ENCODE measurements around the gene GABRB3. TPM values are rescaled to one million over a fixed set of nuclear protein-coding genes. Genes with fewer than 3 reads are reported as not detected.

The GABRB3 gene
- total and polyA plus RNA-seq, 2 donors (not counting 3 experiments of a cell fraction or from before 2014, with no cell fraction given), result 0.03 TPM; not detected in 1

DNA sequence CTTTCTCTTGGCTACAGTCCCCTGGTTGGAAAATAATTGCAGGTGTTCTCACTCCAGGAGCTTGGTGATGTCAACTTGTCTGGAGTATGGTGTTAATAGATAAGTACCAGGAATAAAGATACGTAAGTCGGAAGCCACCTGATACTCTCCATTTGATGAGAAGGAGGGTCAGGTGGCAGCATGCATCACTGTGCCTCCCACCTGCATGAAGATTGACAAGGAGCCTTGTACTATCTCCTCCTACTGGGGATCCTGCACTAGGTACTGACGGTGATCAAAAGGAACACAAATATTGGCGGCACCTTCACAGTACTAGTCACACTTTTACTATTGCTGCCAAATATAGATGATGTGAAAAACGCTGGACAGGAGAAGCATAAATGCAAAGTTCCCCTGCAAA lies 32.6 kb upstream of the GABRB3 start:
- CTCF ChIA-PET, result no interaction called here
- intact Hi-C loops (cut with micrococcal nuclease), result no loop called here

More for the DNA sequence above, 32.6 kb upstream of the GABRB3 start:
- Histone ChIP-seq H3K36me3 (ENCODE audit: control insufficient read depth in 2 of 2, extremely low read depth in 1 of 2, insufficient read depth in 2 of 2, low read length in 2 of 2) (no peaks in the 10 kb centered on the region), H3K4me1 (ENCODE audit: control insufficient read depth, extremely low read depth, insufficient read depth, low read length) (no peaks in the 10 kb centered on the region), H3K27ac (ENCODE audit: insufficient read depth, low read depth, low read length) (no peak overlapping the region), H2AFZ (ENCODE audit: low read depth, low read length) (no peak overlapping the region), H3K4me2 (ENCODE audit: insufficient read depth, low read length) (no peak overlapping the region), H3K79me2 (ENCODE audit: control insufficient read depth, insufficient read depth, low read length) (no peaks in the 10 kb centered on the region), H3K9me3 (replicated peaks; ENCODE audit: control insufficient read depth, insufficient read depth, low read length) (peaks cover 13% of the 10 kb centered on the region), H3K9ac (replicated peaks; ENCODE audit: extremely low read depth, insufficient read depth, low read length) (no peak overlapping the region), H3K27me3 (ENCODE audit: control insufficient read depth in 2 of 2, insufficient read depth in 2 of 2, low read length in 2 of 2) (no peaks in the 10 kb centered on the region), H3K9me1 (replicated peaks; ENCODE audit: control insufficient read depth, extremely low read depth, insufficient read depth, low read length) (no peaks in the 10 kb centered on the region), H4K20me1 (replicated peaks; ENCODE audit: control insufficient read depth, extremely low read depth, insufficient read depth, low read length) (no peaks in the 10 kb centered on the region), H3K4me3 (replicated peaks in 1 of 3; ENCODE audit: insufficient read depth in 1 of 3, low read depth in 1 of 3, low read length in 3 of 3) (no peak overlapping the region)
- BruUV-seq (replicated peaks), result no TSS peak
- FAIRE-seq, result no peak
- dilution Hi-C loops (cut with MboI; ENCODE audit: extremely low pct_ligation_motif_present, low sequenced_read_pairs), result no loop called here
- POLR2A ChIA-PET, result no interaction called here
- TF ChIP-seq, protein P1, sequence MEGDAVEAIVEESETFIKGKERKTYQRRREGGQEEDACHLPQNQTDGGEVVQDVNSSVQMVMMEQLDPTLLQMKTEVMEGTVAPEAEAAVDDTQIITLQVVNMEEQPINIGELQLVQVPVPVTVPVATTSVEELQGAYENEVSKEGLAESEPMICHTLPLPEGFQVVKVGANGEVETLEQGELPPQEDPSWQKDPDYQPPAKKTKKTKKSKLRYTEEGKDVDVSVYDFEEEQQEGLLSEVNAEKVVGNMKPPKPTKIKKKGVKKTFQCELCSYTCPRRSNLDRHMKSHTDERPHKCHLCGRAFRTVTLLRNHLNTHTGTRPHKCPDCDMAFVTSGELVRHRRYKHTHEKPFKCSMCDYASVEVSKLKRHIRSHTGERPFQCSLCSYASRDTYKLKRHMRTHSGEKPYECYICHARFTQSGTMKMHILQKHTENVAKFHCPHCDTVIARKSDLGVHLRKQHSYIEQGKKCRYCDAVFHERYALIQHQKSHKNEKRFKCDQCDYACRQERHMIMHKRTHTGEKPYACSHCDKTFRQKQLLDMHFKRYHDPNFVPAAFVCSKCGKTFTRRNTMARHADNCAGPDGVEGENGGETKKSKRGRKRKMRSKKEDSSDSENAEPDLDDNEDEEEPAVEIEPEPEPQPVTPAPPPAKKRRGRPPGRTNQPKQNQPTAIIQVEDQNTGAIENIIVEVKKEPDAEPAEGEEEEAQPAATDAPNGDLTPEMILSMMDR (IDR thresholded peaks at IDR 0.05; ENCODE audit: extremely low read depth in 1 of 2, insufficient read depth in 1 of 2, low read depth in 1 of 2, low read length in 2 of 2), result no peak
- TF ChIP-seq POLR2A (IDR thresholded peaks at IDR 0.05; ENCODE audit: low read depth, low read length), result no peak
- no peak for TF ChIP-seq POLR2AphosphoS5 (IDR thresholded peaks at IDR 0.05; ENCODE audit: insufficient read depth, low read depth, low read length)
- TF ChIP-seq, protein P2, sequence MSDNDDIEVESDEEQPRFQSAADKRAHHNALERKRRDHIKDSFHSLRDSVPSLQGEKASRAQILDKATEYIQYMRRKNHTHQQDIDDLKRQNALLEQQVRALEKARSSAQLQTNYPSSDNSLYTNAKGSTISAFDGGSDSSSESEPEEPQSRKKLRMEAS (IDR thresholded peaks at IDR 0.05; ENCODE audit: insufficient read depth, insufficient read length), result no peak
- DNase-seq (ENCODE audit: low read depth, low spot score), result no peak

Measured in endothelial cell of umbilical vein (primary cell).